PFSK-1 (cell line): ENCODE data around the gene PRELID1.

Experiments
- FOXP2 ChIP-seq: optimal IDR thresholded peaks from 2 replicates; pipeline ENCODE3; 2011; ENCODE audit warnings: borderline replicate concordance, control low read depth, inconsistent platforms; ENCODE audit not compliant: insufficient read depth; ENCODE audit errors: extremely low read length, extremely low read depth
- POLR2AphosphoS5 ChIP-seq: IDR thresholded peaks from 2 replicates; pipeline ENCODE4 v1.6.1; 2012; ENCODE audit warnings: low read depth, mild to moderate bottlenecking, control low read depth, low read length, moderate library complexity
- REST ChIP-seq, 2 experiments: IDR thresholded peaks; 2 replicates each; pipeline versions ENCODE4 v1.6.1 to v1.8.0; 2011 to 2012; ENCODE audit warnings: low read depth in 2 of 2, low read length in 2 of 2, control low read depth in 1 of 2, inconsistent platforms in 1 of 2, mild to moderate bottlenecking in 1 of 2, moderate library complexity in 1 of 2; ENCODE audit not compliant: insufficient read depth in 1 of 2
- SIN3A ChIP-seq: IDR thresholded peaks from 2 replicates; pipeline ENCODE4 v1.6.1; 2012; ENCODE audit warnings: mild to moderate bottlenecking, low read length, moderate library complexity, borderline replicate concordance; ENCODE audit not compliant: insufficient read depth
- TAF1 ChIP-seq: IDR thresholded peaks from 2 replicates; pipeline ENCODE4 v1.6.1; 2012; ENCODE audit warnings: low read length, control low read depth, borderline replicate concordance; ENCODE audit not compliant: insufficient read depth

Gene PRELID1

GRCh38 chr5:177328545-177329231 lies 25.1 kb downstream of the PRELID1 start:
- TF ChIP-seq TAF1: no peak
- TF ChIP-seq POLR2AphosphoS5: no peak
- no peak for TF ChIP-seq FOXP2
- TF ChIP-seq SIN3A: no peak
- no peak for TF ChIP-seq REST (IDR thresholded peaks at IDR 0.05; ENCODE audit: insufficient read depth in 1 of 2, low read depth in 2 of 2, low read length in 2 of 2)

- no peak for TF ChIP-seq SIN3A
- TF ChIP-seq POLR2AphosphoS5: no peak
- no peak for TF ChIP-seq TAF1
- TF ChIP-seq REST (IDR thresholded peaks at IDR 0.05; ENCODE audit: insufficient read depth in 1 of 2, low read depth in 2 of 2, low read length in 2 of 2): no peak
- no peak for TF ChIP-seq FOXP2
These were observed 26.3 kb downstream of the PRELID1 start for GRCh38 chr5:177329883-177330282.

GRCh38 chr5:177330991-177331842 lies 27.6 kb downstream of the PRELID1 start:
- TF ChIP-seq POLR2AphosphoS5 (no peak), REST (IDR thresholded peaks at IDR 0.05; ENCODE audit: insufficient read depth in 1 of 2, low read depth in 2 of 2, low read length in 2 of 2) (no peak), FOXP2 (no peak), SIN3A (no peak), TAF1 (no peak)

- TF ChIP-seq REST (IDR thresholded peaks at IDR 0.05; ENCODE audit: insufficient read depth in 1 of 2, low read depth in 2 of 2, low read length in 2 of 2) (no peak), SIN3A (no peak), POLR2AphosphoS5 (no peak), FOXP2 (no peak), TAF1 (no peak)
These were observed 28.7 kb downstream of the PRELID1 start for GRCh38 chr5:177332031-177332895.
